ENCODE data around the gene SIT1. TPM values are rescaled to one million over a fixed set of nuclear protein-coding genes. Genes with fewer than 3 reads are reported as not detected.
A peak's percentile ranks its signal among the peaks of the same experiment; 100 is the strongest.

SIT1 gene
- polyA plus RNA-seq, 3 donors, result 0.27 to 0.36 TPM; not detected in 1

GRCh38 chr9:35689542-35690293 lies 39.0 kb upstream of the SIT1 start, which contains the start of gene TPM2:
Gene TPM2, minus strand, starts transcription at chr9:35689925. Its CDS starts 108 bp downstream, at chr9:35689817.
- DNase-seq, result no peak
- Histone ChIP-seq H4K20me1 (ENCODE audit: insufficient read depth, low read length) (no peaks in the 10 kb centered on the region), H3K9ac (ENCODE audit: insufficient read depth, low read length, poor library complexity, severe bottlenecking) (peak within 1 kb of the TSS; percentile 75), H3K9me3 (replicated peaks in 1 of 2; ENCODE audit: control insufficient read depth in 1 of 2, insufficient read depth in 1 of 2, low read length in 2 of 2) (no peaks in the 10 kb centered on the region), H2AFZ (ENCODE audit: insufficient read depth, low read depth, low read length, poor library complexity, severe bottlenecking) (peak within 1 kb of the TSS; percentile 94), H3K4me2 (replicated peaks; ENCODE audit: extremely low read depth, low read length, poor library complexity, severe bottlenecking) (peak within 1 kb of the TSS; percentile 90), H3K4me1 (ENCODE audit: control insufficient read depth in 1 of 2, insufficient read depth in 2 of 2, low read length in 2 of 2) (peaks cover 14 to 21% of the 10 kb centered on the region in 2 donors), H3K27ac (ENCODE audit: low read depth in 1 of 2, low read length in 2 of 2) (peak within 1 kb of the TSS in 1 of 2 donors; percentile 36), H3K4me3 (replicated peaks in 1 of 3; ENCODE audit: low read depth in 2 of 3, low read length in 3 of 3) (peak within 1 kb of the TSS; percentile 86 to 93 (median 90)), H3K79me2 (ENCODE audit: insufficient read depth, low read length) (no peaks in the 10 kb centered on the region), H3K36me3 (replicated peaks in 1 of 2; ENCODE audit: control insufficient read depth in 1 of 2, insufficient read depth in 2 of 2, low read length in 2 of 2) (no peaks in the 10 kb centered on the region), H3K27me3 (ENCODE audit: control insufficient read depth in 2 of 2, insufficient read depth in 2 of 2, low read length in 2 of 2) (peaks cover 0 to 15% of the 10 kb centered on the region in 2 donors)
- Mint-ChIP-seq H3K9me3 (peaks cover 0 to 3% (median 0%) of the 10 kb centered on the region in 7 donors), H3K27ac (peak within 1 kb of the TSS in 3 of 7 donors; percentile 33 to 60 (median 38)), H3K4me3 (peak within 1 kb of the TSS; percentile 88 to 91), H3K27me3 (ENCODE audit: low read depth in 3 of 3) (peaks cover 4 to 25% (median 6%) of the 10 kb centered on the region in 3 donors), H3K36me3 (no peaks in the 10 kb centered on the region), H3K4me1 (peaks cover 10% of the 10 kb centered on the region)
- no peak for TF ChIP-seq CTCF (IDR thresholded peaks at IDR 0.05)
- 34% methylated on average over 46 of the region's 61 CpGs for WGBS (ENCODE audit: insufficient coverage)
- intact Hi-C loops (cut with micrococcal nuclease), result loop anchor here in 1 of 2 donors (10.0 kb wide), 1 partner anchor 45 kb away; no protein-coding TSS in a partner anchor

GRCh38 chr9:35688558-35689541 lies 38.1 kb upstream of the SIT1 start:
- 96% methylated on average over 11 of the region's 12 CpGs for WGBS (ENCODE audit: insufficient coverage)
- H2AFZ ChIP-seq (ENCODE audit: insufficient read depth, low read depth, low read length, poor library complexity, severe bottlenecking), result no peak overlapping the region
- H3K27me3 ChIP-seq (ENCODE audit: control insufficient read depth in 2 of 2, insufficient read depth in 2 of 2, low read length in 2 of 2), result peaks cover 0 to 15% of the 10 kb centered on the region in 2 donors
- no peaks in the 10 kb centered on the region for H3K9me3 ChIP-seq (replicated peaks in 1 of 2; ENCODE audit: control insufficient read depth in 1 of 2, insufficient read depth in 1 of 2, low read length in 2 of 2)
- H3K36me3 ChIP-seq (replicated peaks in 1 of 2; ENCODE audit: control insufficient read depth in 1 of 2, insufficient read depth in 2 of 2, low read length in 2 of 2), result no peaks in the 10 kb centered on the region
- H3K36me3 Mint-ChIP-seq, result no peaks in the 10 kb centered on the region
- H3K27me3 Mint-ChIP-seq (ENCODE audit: low read depth in 3 of 3), result peaks cover 4 to 25% (median 6%) of the 10 kb centered on the region in 3 donors
- TF ChIP-seq CTCF (IDR thresholded peaks at IDR 0.05), result no peak
- no peak overlapping the region for H3K9ac ChIP-seq (ENCODE audit: insufficient read depth, low read length, poor library complexity, severe bottlenecking)
- H3K79me2 ChIP-seq (ENCODE audit: insufficient read depth, low read length), result no peaks in the 10 kb centered on the region
- no peaks in the 10 kb centered on the region for H4K20me1 ChIP-seq (ENCODE audit: insufficient read depth, low read length)
- H3K4me1 Mint-ChIP-seq, result peaks cover 10% of the 10 kb centered on the region
- H3K27ac ChIP-seq (ENCODE audit: low read depth in 1 of 2, low read length in 2 of 2), result no peak overlapping the region
- intact Hi-C loops (cut with micrococcal nuclease), result no loop called here
- DNase-seq, result no peak
- no peak overlapping the region for H3K4me2 ChIP-seq (replicated peaks; ENCODE audit: extremely low read depth, low read length, poor library complexity, severe bottlenecking)
- peaks cover 14 to 21% of the 10 kb centered on the region in 2 donors for H3K4me1 ChIP-seq (ENCODE audit: control insufficient read depth in 1 of 2, insufficient read depth in 2 of 2, low read length in 2 of 2)
- H3K4me3 Mint-ChIP-seq, result peak overlapping the region; percentile 69 to 70
- no peak overlapping the region for H3K4me3 ChIP-seq (replicated peaks in 1 of 3; ENCODE audit: low read depth in 2 of 3, low read length in 3 of 3)
- peaks cover 0 to 3% (median 0%) of the 10 kb centered on the region in 7 donors for H3K9me3 Mint-ChIP-seq
- H3K27ac Mint-ChIP-seq, result peak overlapping the region in 1 of 7 donors; percentile 33
